IMR-90 (cell line): ENCODE measurements around the gene EMD. TPM values are rescaled to one million over a fixed set of nuclear protein-coding genes. Genes with fewer than 3 reads are reported as not detected.

Experiments used
- ATAC-seq: fragments of 200-7000 bp; cut with Tn5 transposase; 2 replicates; pipeline ENCODE4 v1.9.1; 2020; ENCODE audit warnings: low read depth, mild to moderate bottlenecking, moderate library complexity
- BruUV-seq: library from RNA; stranded (reverse); fragments of 400-500 nt; replicated peaks from 2 replicates; lab custom pipeline; 2021; lab: Mats Ljungman, UMichigan
- CTCF ChIA-PET: fragments of 300-600 bp; formaldehyde crosslinking; extraction: SDS; loops from one replicate; lab custom pipeline; 2021; ENCODE audit warnings: antibody characterized with exemption; lab: Yijun Ruan, JAX
- POLR2A ChIA-PET: fragments of 300-600 bp; sonication (Branson Sonifier 250); formaldehyde crosslinking; loops from one replicate; lab custom pipeline; 2022; ENCODE audit warnings: antibody characterized with exemption; ENCODE audit not compliant: unreplicated experiment; lab: Charles Lee
- DNase-seq: peaks from one replicate; pipeline ENCODE4 v3.0.0; 2013
- H2AFZ ChIP-seq: replicated peaks from 2 replicates; pipeline ENCODE3; 2013; ENCODE audit warnings: low read length, mild to moderate bottlenecking; ENCODE audit not compliant: poor library complexity
- H2AK5ac ChIP-seq: 2 replicates; pipeline ENCODE4 v1.6.1; 2013; ENCODE audit warnings: low read depth, low read length, inconsistent platforms
- H2AK9ac ChIP-seq: replicated peaks from 2 replicates; pipeline ENCODE3; 2013; ENCODE audit warnings: mild to moderate bottlenecking, low read depth, low read length, moderate library complexity; ENCODE audit not compliant: poor library complexity
- H2BK120ac ChIP-seq: 2 replicates; pipeline ENCODE4 v1.6.1; 2013; ENCODE audit warnings: low read depth, low read length, inconsistent platforms
- H2BK15ac ChIP-seq: 3 replicates; pipeline ENCODE4 v1.6.1; 2013; ENCODE audit warnings: low read depth, low read length, inconsistent platforms
- H2BK20ac ChIP-seq: 2 replicates; pipeline ENCODE4 v1.6.1; 2013; ENCODE audit warnings: low read depth, mild to moderate bottlenecking, inconsistent platforms, low read length, moderate library complexity
- H2BK5ac ChIP-seq: 2 replicates; pipeline ENCODE4 v1.6.1; 2013; ENCODE audit warnings: mild to moderate bottlenecking, low read depth, low read length, inconsistent platforms; ENCODE audit not compliant: poor library complexity, severe bottlenecking
- H3K14ac ChIP-seq: replicated peaks from 2 replicates; pipeline ENCODE4 v1.6.1; 2013; ENCODE audit warnings: low read depth, low read length, inconsistent platforms
- H3K18ac ChIP-seq: 2 replicates; pipeline ENCODE4 v1.6.1; 2013; ENCODE audit warnings: low read depth, low read length, control low read depth
- H3K23ac ChIP-seq: 2 replicates; pipeline ENCODE4 v1.6.1; 2013; ENCODE audit warnings: low read depth, low read length, inconsistent platforms
- H3K27ac ChIP-seq: 2 replicates; pipeline ENCODE4 v1.5.1; 2013; ENCODE audit warnings: mild to moderate bottlenecking, control low read depth, low read length; ENCODE audit not compliant: insufficient read depth
- H3K27me3 ChIP-seq: 2 replicates; pipeline ENCODE4 v1.6.1; 2013; ENCODE audit warnings: low read length; ENCODE audit not compliant: control insufficient read depth, insufficient read depth
- H3K36me3 ChIP-seq: 2 replicates; pipeline ENCODE4 v1.6.1; 2013; ENCODE audit warnings: low read length, mixed read lengths; ENCODE audit not compliant: control insufficient read depth, insufficient read depth
- H3K4ac ChIP-seq: 2 replicates; pipeline ENCODE4 v1.6.1; 2013; ENCODE audit warnings: low read depth, low read length, inconsistent platforms
- H3K4me1 ChIP-seq: 2 replicates; pipeline ENCODE4 v1.6.1; 2013; ENCODE audit warnings: low read length, mixed read lengths; ENCODE audit not compliant: control insufficient read depth, insufficient read depth
- H3K4me2 ChIP-seq: 2 replicates; pipeline ENCODE4 v1.6.1; 2013; ENCODE audit warnings: low read depth, mild to moderate bottlenecking, control low read depth, low read length, moderate library complexity
- H3K4me3 ChIP-seq: 2 replicates; pipeline ENCODE4 v1.5.1; 2013; ENCODE audit warnings: low read depth, mild to moderate bottlenecking, control low read depth, low read length, moderate library complexity; ENCODE audit not compliant: insufficient read depth
- H3K56ac ChIP-seq: 2 replicates; pipeline ENCODE4 v1.6.1; 2013; ENCODE audit warnings: low read length, inconsistent platforms; ENCODE audit not compliant: insufficient read depth; ENCODE audit errors: extremely low read depth
- H3K79me1 ChIP-seq, 2 experiments: 2 replicates each; pipeline ENCODE4 v1.6.1; 2013; ENCODE audit warnings: low read length in 2 of 2, inconsistent platforms in 1 of 2, low read depth in 1 of 2
- H3K9ac ChIP-seq: 2 replicates; pipeline ENCODE4 v1.6.1; 2013; ENCODE audit warnings: low read depth, low read length, control low read depth
- H3K9me1 ChIP-seq: 2 replicates; pipeline ENCODE4 v1.6.1; 2013; ENCODE audit warnings: low read length, inconsistent platforms; ENCODE audit not compliant: insufficient read depth
- H3K9me3 ChIP-seq: 2 replicates; pipeline ENCODE4 v1.6.1; 2013; ENCODE audit warnings: low read length; ENCODE audit not compliant: control insufficient read depth, insufficient read depth
- H4K20me1 ChIP-seq: 2 replicates; pipeline ENCODE4 v1.6.1; 2013; ENCODE audit warnings: low read length, inconsistent platforms; ENCODE audit not compliant: insufficient read depth
- H4K5ac ChIP-seq: 2 replicates; pipeline ENCODE4 v1.6.1; 2013; ENCODE audit warnings: mild to moderate bottlenecking, low read depth, low read length, control low read depth
- H4K8ac ChIP-seq, 2 experiments: 2 replicates each; pipeline ENCODE4 v1.6.1; 2013; ENCODE audit warnings: low read depth in 2 of 2, low read length in 2 of 2, control low read depth in 1 of 2, inconsistent platforms in 1 of 2
- H4K91ac ChIP-seq: 2 replicates; pipeline ENCODE4 v1.6.1; 2013; ENCODE audit warnings: low read depth, low read length, inconsistent platforms; ENCODE audit not compliant: insufficient read depth
- BHLHE40 ChIP-seq: fragments of 150-350 bp; IDR thresholded peaks from 2 replicates; pipeline ENCODE4 v1.6.1; 2016; ENCODE audit warnings: mild to moderate bottlenecking, low read depth, low read length
- CEBPB ChIP-seq: IDR thresholded peaks from 2 replicates; pipeline ENCODE4 v1.6.1; 2012; ENCODE audit warnings: low read depth, low read length, improper control_type of control experiment
- CHD1 ChIP-seq: IDR thresholded peaks from 2 replicates; pipeline ENCODE4 v1.6.1; 2012; ENCODE audit warnings: low read depth, low read length, improper control_type of control experiment
- MAFK ChIP-seq: IDR thresholded peaks from 2 replicates; pipeline ENCODE4 v1.6.1; 2012; ENCODE audit warnings: low read depth, low read length, improper control_type of control experiment
- MAZ ChIP-seq: IDR thresholded peaks from 2 replicates; pipeline ENCODE4 v1.6.1; 2012; ENCODE audit warnings: low read depth, mild to moderate bottlenecking, low read length, improper control_type of control experiment, moderate library complexity, borderline replicate concordance
- MXI1 ChIP-seq: IDR thresholded peaks from 2 replicates; pipeline ENCODE4 v1.6.1; 2012; ENCODE audit warnings: low read depth, mild to moderate bottlenecking, low read length, moderate library complexity, borderline replicate concordance
- NFE2L2 ChIP-seq: fragments of 150-350 bp; IDR thresholded peaks from 2 replicates; pipeline ENCODE4 v1.6.1; 2016; ENCODE audit warnings: low read depth, mild to moderate bottlenecking, low read length
- POLR2A ChIP-seq: IDR thresholded peaks from 2 replicates; pipeline ENCODE4 v1.6.1; 2012; ENCODE audit warnings: mild to moderate bottlenecking, low read depth, low read length
- RAD21 ChIP-seq: IDR thresholded peaks from 2 replicates; pipeline ENCODE4 v1.6.1; 2012; ENCODE audit warnings: low read length, improper control_type of control experiment
- RCOR1 ChIP-seq: IDR thresholded peaks from 2 replicates; pipeline ENCODE4 v1.6.1; 2012; ENCODE audit warnings: mild to moderate bottlenecking, low read length, improper control_type of control experiment; ENCODE audit not compliant: insufficient replicate concordance
- SMC3 ChIP-seq: fragments of 150-350 bp; IDR thresholded peaks from 2 replicates; pipeline ENCODE4 v1.6.1; 2016; ENCODE audit warnings: low read depth, mild to moderate bottlenecking, antibody characterized with exemption, low read length, moderate library complexity
- WGBS, 2 experiments: methylation state at CpG; one replicate each; pipeline versions ENCODE4 v1.1.5 to v1.1.7; 2013; ENCODE audit warnings: missing lambda C conversion rate in 2 of 2; ENCODE audit not compliant: insufficient read length in 1 of 2; ENCODE audit errors: extremely low coverage in 2 of 2; 5-methylcytosine and 5-hydroxymethylcytosine counted together
- dilution Hi-C: fragments of 300-500 bp; cut with HindIII; formaldehyde crosslinking; loops from one replicate; pipeline ENCODE4 v1.14.3; 2018; ENCODE audit warnings: low sequenced_read_pairs; ENCODE audit not compliant: unreplicated experiment
- in situ Hi-C: fragments of 300-500 bp; cut with MboI; formaldehyde crosslinking; loops from 3 replicates; pipeline ENCODE4 v1.14.3; 2019; ENCODE audit warnings: low sequenced_read_pairs, inconsistent platforms, mixed read lengths
- intact Hi-C: fragments of 100-400 bp; cut with micrococcal nuclease; formaldehyde crosslinking; loops from 2 replicates; pipeline ENCODE4 v1.10.0; 2022
- polyA plus RNA-seq, 3 experiments: library from polyadenylated mRNA; depleted of rRNA; stranded (reverse); fragments of >200 nt; gene quantifications; 2 replicates each; pipeline ENCODE4 v1.2.3, GENCODE V29; 2012; ENCODE audit warnings: low replicate concordance in 1 of 3
- total RNA-seq: library from RNA; depleted of rRNA; stranded (reverse); fragments of >200 nt; gene quantifications from 2 replicates; pipeline ENCODE4 v1.2.3, GENCODE V29; 2012
- TF ChIP-seq, protein P1 (sequence below): conservative IDR thresholded peaks from 2 replicates; pipeline ENCODE4 v1.5.1; 2012; ENCODE audit warnings: mild to moderate bottlenecking, low read depth, low read length, improper control_type of control experiment
- TF ChIP-seq, protein P2 (sequence below): fragments of 150-350 bp; IDR thresholded peaks from 2 replicates; pipeline ENCODE4 v1.6.1; 2017; ENCODE audit warnings: mild to moderate bottlenecking, antibody characterized with exemption, low read length, low read depth

The EMD gene
- total and polyA plus RNA-seq, 2 of the 4 experiments (the other 2 are of a cell fraction): 9.9 to 80.6 TPM

DNA sequence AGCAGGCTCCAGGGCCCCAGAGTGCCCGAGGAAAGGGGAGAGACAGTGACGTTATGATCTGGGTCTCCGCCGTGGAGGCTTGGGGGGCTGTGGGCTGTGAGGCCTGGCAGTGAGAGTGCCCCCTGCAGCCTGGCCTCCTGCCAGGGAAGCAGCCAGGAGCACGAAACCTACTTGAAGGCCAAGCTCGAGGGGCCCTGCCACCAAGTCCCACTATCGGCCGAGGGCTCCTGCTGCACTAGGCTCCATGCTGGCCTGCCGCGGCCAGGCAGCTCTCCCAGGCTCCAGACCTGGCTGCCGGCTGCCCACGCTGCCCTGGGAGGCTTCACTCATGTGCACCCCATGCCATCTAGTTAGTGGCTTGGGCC lies 23.3 kb upstream of the EMD start:
- Histone ChIP-seq H3K79me1 (peaks cover 10 to 42% of the 10 kb centered on the region in 2 experiments; a peak in 2 of 4 replicates), H2BK15ac (no peak overlapping the region), H3K27me3 (no peaks in the 10 kb centered on the region), H4K5ac (no peak overlapping the region), H3K36me3 (peaks cover 98% of the 10 kb centered on the region), H3K9me1 (no peaks in the 10 kb centered on the region), H3K23ac (no peak overlapping the region), H3K4me3 (no peak overlapping the region), H4K91ac (no peak overlapping the region), H4K8ac (no peak overlapping the region), H2BK120ac (no peak overlapping the region), H3K56ac (no peak overlapping the region), H3K27ac (no peak overlapping the region), H3K4ac (no peak overlapping the region), H3K18ac (no peak overlapping the region), H2BK5ac (no peak overlapping the region), H3K4me2 (no peak overlapping the region), H4K20me1 (peaks cover 100% of the 10 kb centered on the region), H3K4me1 (no peaks in the 10 kb centered on the region), H2AFZ (peak overlapping the region; percentile 5), H3K9me3 (no peaks in the 10 kb centered on the region), H2AK9ac (no peak overlapping the region), H2AK5ac (no peak overlapping the region), H3K9ac (no peak overlapping the region), H3K14ac (no peak overlapping the region), H2BK20ac (no peak overlapping the region)
- no TSS peak for BruUV-seq
- ChIA-PET POLR2A (no interaction called here), CTCF (no interaction called here)
- dilution Hi-C loops (no loop called here), in situ Hi-C loops (no loop called here), intact Hi-C loops (no loop called here)
- 80% methylated on average over 2 of the region's 12 CpGs; no CpG with 5 or more reads in 1 of the 2 experiments for WGBS, 2 experiments
- TF ChIP-seq RCOR1: no peak
- no peak for TF ChIP-seq CEBPB
- TF ChIP-seq BHLHE40: no peak
- no peak for TF ChIP-seq POLR2A
- TF ChIP-seq, protein P1, sequence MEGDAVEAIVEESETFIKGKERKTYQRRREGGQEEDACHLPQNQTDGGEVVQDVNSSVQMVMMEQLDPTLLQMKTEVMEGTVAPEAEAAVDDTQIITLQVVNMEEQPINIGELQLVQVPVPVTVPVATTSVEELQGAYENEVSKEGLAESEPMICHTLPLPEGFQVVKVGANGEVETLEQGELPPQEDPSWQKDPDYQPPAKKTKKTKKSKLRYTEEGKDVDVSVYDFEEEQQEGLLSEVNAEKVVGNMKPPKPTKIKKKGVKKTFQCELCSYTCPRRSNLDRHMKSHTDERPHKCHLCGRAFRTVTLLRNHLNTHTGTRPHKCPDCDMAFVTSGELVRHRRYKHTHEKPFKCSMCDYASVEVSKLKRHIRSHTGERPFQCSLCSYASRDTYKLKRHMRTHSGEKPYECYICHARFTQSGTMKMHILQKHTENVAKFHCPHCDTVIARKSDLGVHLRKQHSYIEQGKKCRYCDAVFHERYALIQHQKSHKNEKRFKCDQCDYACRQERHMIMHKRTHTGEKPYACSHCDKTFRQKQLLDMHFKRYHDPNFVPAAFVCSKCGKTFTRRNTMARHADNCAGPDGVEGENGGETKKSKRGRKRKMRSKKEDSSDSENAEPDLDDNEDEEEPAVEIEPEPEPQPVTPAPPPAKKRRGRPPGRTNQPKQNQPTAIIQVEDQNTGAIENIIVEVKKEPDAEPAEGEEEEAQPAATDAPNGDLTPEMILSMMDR: no peak
- no peak for TF ChIP-seq MAFK
- TF ChIP-seq RAD21: no peak
- TF ChIP-seq SMC3: no peak
- TF ChIP-seq MXI1: no peak
- no peak for TF ChIP-seq MAZ
- TF ChIP-seq CHD1: no peak
- no peak for TF ChIP-seq NFE2L2
- TF ChIP-seq, protein P2, sequence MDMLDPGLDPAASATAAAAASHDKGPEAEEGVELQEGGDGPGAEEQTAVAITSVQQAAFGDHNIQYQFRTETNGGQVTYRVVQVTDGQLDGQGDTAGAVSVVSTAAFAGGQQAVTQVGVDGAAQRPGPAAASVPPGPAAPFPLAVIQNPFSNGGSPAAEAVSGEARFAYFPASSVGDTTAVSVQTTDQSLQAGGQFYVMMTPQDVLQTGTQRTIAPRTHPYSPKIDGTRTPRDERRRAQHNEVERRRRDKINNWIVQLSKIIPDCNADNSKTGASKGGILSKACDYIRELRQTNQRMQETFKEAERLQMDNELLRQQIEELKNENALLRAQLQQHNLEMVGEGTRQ: no peak
- ATAC-seq: no peak
- no peak for DNase-seq
